Activated CD8-positive, alpha-beta T cell treated with anti-CD3 and anti-CD28 coated beads for 36 hours (primary cell): ENCODE measurements around the gene GDPD5. TPM values are rescaled to one million over a fixed set of nuclear protein-coding genes. Genes with fewer than 3 reads are reported as not detected.

Experiments
- ATAC-seq: fragments of 200-7000 bp; cut with Tn5 transposase; one replicate; pipeline ENCODE4 v1.10.0; 2021; ENCODE audit warnings: mild to moderate bottlenecking, moderate library complexity
- CTCF ChIA-PET: fragments of 350-600 bp; sonication (Branson Sonifier 250); formaldehyde crosslinking; loops from one replicate; lab custom pipeline; 2021; ENCODE audit warnings: antibody characterized with exemption; lab: Charles Lee
- POLR2A ChIA-PET: fragments of 350-600 bp; sonication (Branson Sonifier 250); formaldehyde crosslinking; loops from one replicate; lab custom pipeline; 2021; ENCODE audit warnings: antibody characterized with exemption; lab: Charles Lee
- DNase-seq: peaks from one replicate; pipeline ENCODE4 v3.0.0-alpha.2; 2020
- H3K27ac Mint-ChIP-seq: one replicate; pipeline ENCODE4 v1.8.0; 2021; ENCODE audit warnings: mild to moderate bottlenecking, mixed read lengths
- H3K27me3 Mint-ChIP-seq: one replicate; pipeline ENCODE4 v1.8.0; 2021; ENCODE audit warnings: mixed read lengths
- H3K36me3 Mint-ChIP-seq: one replicate; pipeline ENCODE4 v1.8.0; 2021; ENCODE audit warnings: low read depth, mixed read lengths
- H3K4me1 Mint-ChIP-seq: one replicate; pipeline ENCODE4 v1.8.0; 2021; ENCODE audit warnings: low read depth, mixed read lengths
- H3K4me3 Mint-ChIP-seq: one replicate; pipeline ENCODE4 v1.8.0; 2021; ENCODE audit warnings: mild to moderate bottlenecking, moderate library complexity, mixed read lengths
- H3K9me3 Mint-ChIP-seq: one replicate; pipeline ENCODE4 v1.8.0; 2021; ENCODE audit warnings: mixed read lengths
- CTCF ChIP-seq: fragments of 200-600 bp; IDR thresholded peaks from one replicate; pipeline ENCODE4 v1.8.0; 2022; ENCODE audit warnings: antibody characterized with exemption, mild to moderate bottlenecking
- intact Hi-C: fragments of 100-400 bp; cut with micrococcal nuclease; formaldehyde crosslinking; loops from one replicate; pipeline ENCODE4 v1.10.0; 2022
- total RNA-seq, 2 experiments: library from RNA; stranded (reverse); gene quantifications; one replicate each; pipeline ENCODE4 v1.2.3, GENCODE V29; 2021

The GDPD5 gene
- total RNA-seq, 2 experiments from 2014 or later: 7.8 to 11.0 TPM

- ATAC-seq (no peak), DNase-seq (no peak)
- no peak for TF ChIP-seq CTCF
- H3K27me3 Mint-ChIP-seq: no peaks in the 10 kb centered on the region
- intact Hi-C loops: no loop called here
- CTCF ChIA-PET: no interaction called here
- no peak overlapping the region for H3K27ac Mint-ChIP-seq
- no peaks in the 10 kb centered on the region for H3K9me3 Mint-ChIP-seq
- H3K4me3 Mint-ChIP-seq: no peak overlapping the region
- no peaks in the 10 kb centered on the region for H3K36me3 Mint-ChIP-seq
- H3K4me1 Mint-ChIP-seq: no peaks in the 10 kb centered on the region
- POLR2A ChIA-PET: no interaction called here
Measured at GRCh38 chr11:75465701-75466531, 59.8 kb downstream of the GDPD5 start.

- Mint-ChIP-seq H3K4me3 (no peak overlapping the region), H3K4me1 (no peaks in the 10 kb centered on the region), H3K27me3 (no peaks in the 10 kb centered on the region), H3K27ac (no peak overlapping the region), H3K36me3 (no peaks in the 10 kb centered on the region), H3K9me3 (no peaks in the 10 kb centered on the region)
- ChIA-PET POLR2A (no interaction called here), CTCF (interaction anchor here (0.6 to 1.0 kb wide), 3 partner anchors 17 to 70 kb away, joined by 3 read pairs; no protein-coding TSS in a partner anchor)
- no peak for DNase-seq
- no peak for ATAC-seq
- TF ChIP-seq CTCF: no peak
- intact Hi-C loops: no loop called here
Measured at GRCh38 chr11:75463106-75463774, 62.5 kb downstream of the GDPD5 start.

GRCh38 chr11:75462117-75462653 lies 63.6 kb downstream of the GDPD5 start:
- no peaks in the 10 kb centered on the region for H3K9me3 Mint-ChIP-seq
- no peak for TF ChIP-seq CTCF
- no peaks in the 10 kb centered on the region for H3K27me3 Mint-ChIP-seq
- H3K4me3 Mint-ChIP-seq: no peak overlapping the region
- intact Hi-C loops: no loop called here
- H3K4me1 Mint-ChIP-seq: no peaks in the 10 kb centered on the region
- no peaks in the 10 kb centered on the region for H3K36me3 Mint-ChIP-seq
- H3K27ac Mint-ChIP-seq: no peak overlapping the region
- ChIA-PET CTCF (interaction anchor here (0.9 kb wide), 1 partner anchor 11 kb away, joined by 4 read pairs; no protein-coding TSS in a partner anchor), POLR2A (no interaction called here)
- DNase-seq: no peak
- ATAC-seq: no peak

GRCh38 chr11:75461151-75461550 lies 64.6 kb downstream of the GDPD5 start:
- POLR2A ChIA-PET: interaction anchor here (0.9 kb wide), 1 partner anchor 184 kb away, joined by 3 read pairs; no protein-coding TSS in a partner anchor
- no peaks in the 10 kb centered on the region for H3K36me3 Mint-ChIP-seq
- no peak overlapping the region for H3K4me3 Mint-ChIP-seq
- intact Hi-C loops: no loop called here
- no peaks in the 10 kb centered on the region for H3K4me1 Mint-ChIP-seq
- CTCF ChIA-PET: interaction anchor here (1.2 to 1.3 kb wide), 2 partner anchors 17 to 64 kb away, joined by 4 read pairs; partner anchors contain the start of gene GDPD5
- H3K27ac Mint-ChIP-seq: no peak overlapping the region
- H3K9me3 Mint-ChIP-seq: no peaks in the 10 kb centered on the region
- TF ChIP-seq CTCF: no peak
- no peak for DNase-seq
- ATAC-seq: no peak
- no peaks in the 10 kb centered on the region for H3K27me3 Mint-ChIP-seq
